GM12875 (cell line): ENCODE results near the gene TEAD4.

Experiments
- H3K4me3 ChIP-seq: one replicate; pipeline ENCODE4 v1.5.1; 2011; ENCODE audit warnings: low read depth, low read length, control low read depth
- CTCF ChIP-seq: IDR thresholded peaks from 2 replicates; pipeline ENCODE4 v1.5.1; 2011; ENCODE audit warnings: low read depth, mild to moderate bottlenecking, control low read depth, inconsistent platforms, low read length, moderate library complexity, borderline replicate concordance; ENCODE audit not compliant: insufficient read depth

Gene TEAD4

DNA sequence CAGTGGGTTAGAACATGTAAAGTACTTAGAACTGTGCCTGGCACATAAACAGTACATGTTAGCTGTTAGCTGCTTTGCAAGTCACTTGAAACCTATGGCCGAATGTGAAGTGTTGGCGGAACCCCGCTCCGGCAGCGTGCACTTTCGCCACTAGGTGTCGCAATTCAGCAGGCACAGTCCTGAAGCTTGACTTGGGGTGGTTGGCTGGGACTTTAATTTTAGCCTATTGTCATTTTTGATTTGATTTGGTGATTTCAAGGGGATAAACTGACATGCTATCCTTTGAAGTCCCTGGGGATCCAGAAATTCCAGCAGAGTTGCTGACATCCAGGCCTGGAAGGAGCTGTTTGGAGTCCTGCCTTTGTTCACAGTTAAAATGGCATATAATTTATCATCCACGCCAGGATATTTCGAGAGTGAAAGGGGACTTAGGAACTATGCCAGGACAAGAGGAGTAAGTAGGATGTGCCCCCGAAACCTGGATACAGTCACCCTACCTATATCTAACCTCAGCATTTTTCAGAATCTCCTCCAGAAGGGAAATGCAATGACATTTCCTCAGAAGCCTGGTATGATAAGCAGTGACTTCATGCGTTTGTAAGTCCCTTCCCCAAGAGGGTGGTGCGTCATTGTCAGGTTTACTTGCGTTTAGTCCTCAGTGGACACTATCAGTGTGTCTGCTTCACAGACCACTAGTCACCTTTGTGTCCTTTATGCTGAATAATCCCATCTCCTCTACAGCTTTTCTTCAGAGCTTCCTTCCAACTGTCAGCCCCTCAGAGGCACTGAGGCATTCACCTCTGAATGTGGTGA, 114.4 kb downstream of the TEAD4 start:
- H3K4me3 ChIP-seq = no peak overlapping the region
- TF ChIP-seq CTCF = peak; percentile 93

GRCh38 chr12:3075315-3075714, 116.1 kb downstream of the TEAD4 start:
- no peak for TF ChIP-seq CTCF
- H3K4me3 ChIP-seq = no peak overlapping the region

GRCh38 chr12:3076730-3077571, 117.8 kb downstream of the TEAD4 start, which contains the start of gene TSPAN9:
Gene TSPAN9 (plus strand): TSS chr12:3077379. CDS start chr12:3201194, 123,815 bp downstream.
- peak within 1 kb of the TSS; percentile 60 for H3K4me3 ChIP-seq
- TF ChIP-seq CTCF = no peak

- TF ChIP-seq CTCF = no peak
- peak overlapping the region; percentile 60 for H3K4me3 ChIP-seq
Measured at GRCh38 chr12:3077572-3078081, 118.4 kb downstream of the TEAD4 start.

- no peak for TF ChIP-seq CTCF
- H3K4me3 ChIP-seq = no peak overlapping the region
Measured at GRCh38 chr12:3078086-3078820, 119.1 kb downstream of the TEAD4 start.

- TF ChIP-seq CTCF = no peak
- no peak overlapping the region for H3K4me3 ChIP-seq
Measured at GRCh38 chr12:3081091-3081490, 121.9 kb downstream of the TEAD4 start.
